ENCODE measurements around the gene REXO5.

Gene REXO5

DNA sequence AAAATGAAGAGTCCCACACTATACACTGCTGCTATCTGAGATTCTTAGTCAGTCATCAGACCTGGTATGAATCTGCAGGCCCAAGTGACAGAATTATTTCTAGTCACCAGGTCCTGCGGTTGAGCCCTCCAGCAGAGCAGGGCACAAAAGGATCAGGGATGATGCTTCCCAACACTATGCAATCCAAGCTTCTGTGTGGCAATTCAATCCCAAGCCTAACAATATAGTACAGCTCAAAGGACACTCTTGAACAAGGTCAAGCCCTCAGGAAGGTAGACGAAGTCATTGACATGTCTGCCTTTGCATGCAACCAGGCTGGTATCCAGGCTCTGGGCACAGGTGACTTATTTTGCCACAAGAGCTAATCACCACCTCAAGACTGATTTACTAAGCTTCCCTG, 88.1 kb downstream of the REXO5 start:
- H3K4me3 ChIP-seq (ENCODE audit: low read depth, low read length) = no peak overlapping the region
- TF ChIP-seq, protein P1, sequence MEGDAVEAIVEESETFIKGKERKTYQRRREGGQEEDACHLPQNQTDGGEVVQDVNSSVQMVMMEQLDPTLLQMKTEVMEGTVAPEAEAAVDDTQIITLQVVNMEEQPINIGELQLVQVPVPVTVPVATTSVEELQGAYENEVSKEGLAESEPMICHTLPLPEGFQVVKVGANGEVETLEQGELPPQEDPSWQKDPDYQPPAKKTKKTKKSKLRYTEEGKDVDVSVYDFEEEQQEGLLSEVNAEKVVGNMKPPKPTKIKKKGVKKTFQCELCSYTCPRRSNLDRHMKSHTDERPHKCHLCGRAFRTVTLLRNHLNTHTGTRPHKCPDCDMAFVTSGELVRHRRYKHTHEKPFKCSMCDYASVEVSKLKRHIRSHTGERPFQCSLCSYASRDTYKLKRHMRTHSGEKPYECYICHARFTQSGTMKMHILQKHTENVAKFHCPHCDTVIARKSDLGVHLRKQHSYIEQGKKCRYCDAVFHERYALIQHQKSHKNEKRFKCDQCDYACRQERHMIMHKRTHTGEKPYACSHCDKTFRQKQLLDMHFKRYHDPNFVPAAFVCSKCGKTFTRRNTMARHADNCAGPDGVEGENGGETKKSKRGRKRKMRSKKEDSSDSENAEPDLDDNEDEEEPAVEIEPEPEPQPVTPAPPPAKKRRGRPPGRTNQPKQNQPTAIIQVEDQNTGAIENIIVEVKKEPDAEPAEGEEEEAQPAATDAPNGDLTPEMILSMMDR (IDR thresholded peaks at IDR 0.05; ENCODE audit: low read depth, low read length) = no peak
- no peaks in the 10 kb centered on the region for H3K9me3 ChIP-seq
- no peak for DNase-seq
- H3K4me1 ChIP-seq = no peaks in the 10 kb centered on the region
- H3K27me3 ChIP-seq = no peaks in the 10 kb centered on the region
- H3K36me3 ChIP-seq = peaks cover 4% of the 10 kb centered on the region

DNA sequence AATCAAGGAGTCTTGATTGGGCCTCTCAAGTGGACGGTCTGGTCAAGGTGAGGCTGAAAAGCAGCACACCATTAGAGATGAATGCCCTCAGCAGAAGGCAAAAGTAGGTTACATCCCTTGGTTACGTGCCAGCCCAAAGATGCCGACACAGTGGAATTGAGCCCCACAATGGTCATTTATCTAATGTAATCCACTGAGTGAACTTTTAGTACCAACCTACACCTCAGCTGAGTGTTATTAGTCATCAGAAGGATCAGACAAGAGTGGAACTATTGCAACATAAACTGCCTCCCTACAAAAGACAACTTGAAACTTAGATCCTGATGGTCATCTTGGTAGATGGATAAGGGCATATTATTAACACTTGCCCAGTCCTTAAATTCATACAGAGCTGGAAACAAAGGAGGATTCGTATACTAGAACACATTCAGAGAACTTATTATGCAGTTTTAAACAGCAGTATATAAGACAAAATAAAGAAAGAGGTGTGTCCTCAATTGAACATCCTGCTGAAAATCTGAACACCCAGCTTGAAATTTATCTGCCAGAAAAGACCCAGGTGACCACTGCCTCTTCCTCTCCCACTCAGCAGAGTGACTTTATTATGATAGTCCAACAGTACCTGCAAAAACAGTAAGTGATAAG, 91.0 kb downstream of the REXO5 start:
- Histone ChIP-seq H3K9me3 (no peaks in the 10 kb centered on the region), H3K27me3 (no peaks in the 10 kb centered on the region), H3K4me1 (no peaks in the 10 kb centered on the region; the same call in 1 of the 2 replicates), H3K4me3 (ENCODE audit: low read depth, low read length) (no peak overlapping the region), H3K36me3 (peaks cover 4% of the 10 kb centered on the region)
- TF ChIP-seq, protein P1 (IDR thresholded peaks at IDR 0.05; ENCODE audit: low read depth, low read length) = no peak
- DNase-seq = no peak

DNA sequence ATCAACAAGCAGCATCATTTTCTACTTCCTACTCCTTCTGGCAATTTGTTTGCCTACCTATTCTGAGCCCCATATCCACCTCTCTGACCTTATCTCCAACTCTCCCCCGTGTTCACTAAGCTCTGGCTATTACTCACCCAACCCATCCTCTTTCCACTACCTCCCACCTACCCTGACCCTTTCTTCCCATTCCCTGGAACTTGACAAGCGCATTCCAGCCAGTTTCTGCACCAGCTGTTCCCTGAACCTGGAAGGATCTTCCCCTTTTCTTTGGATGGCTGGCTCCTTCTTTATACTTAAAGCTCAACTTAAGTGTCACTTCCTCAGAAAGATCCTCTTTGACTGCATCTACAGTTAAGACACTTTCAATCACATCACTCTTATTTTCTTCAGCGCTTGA, 91.6 kb downstream of the REXO5 start:
- Histone ChIP-seq H3K4me3 (ENCODE audit: low read depth, low read length) (no peak overlapping the region), H3K27me3 (no peaks in the 10 kb centered on the region), H3K36me3 (peaks cover 4% of the 10 kb centered on the region), H3K4me1 (no peaks in the 10 kb centered on the region; the same call in 1 of the 2 replicates), H3K9me3 (no peaks in the 10 kb centered on the region)
- TF ChIP-seq, protein P1 (IDR thresholded peaks at IDR 0.05; ENCODE audit: low read depth, low read length) = no peak
- DNase-seq = no peak

GRCh38 chr16:20899071-20899470, 92.7 kb downstream of the REXO5 start:
- Histone ChIP-seq H3K4me1 (no peaks in the 10 kb centered on the region; the same call in 1 of the 2 replicates), H3K36me3 (peaks cover 4% of the 10 kb centered on the region), H3K9me3 (no peaks in the 10 kb centered on the region), H3K4me3 (ENCODE audit: low read depth, low read length) (peak overlapping the region; percentile 87), H3K27me3 (no peaks in the 10 kb centered on the region)
- TF ChIP-seq, protein P1 (IDR thresholded peaks at IDR 0.05; ENCODE audit: low read depth, low read length) = no peak
- DNase-seq = no peak
